Activated T-helper 1 cell treated with Interleukin-2 at 50 U/mL for 16 hours (primary cell): ENCODE results near the gene PPP2R5A.
"Not testable (repeated sequence)": the region's sequence is repeated elsewhere in the genome, so short reads cannot be mapped to it uniquely, and the experiment has no call there.

ENCODE experiments used
- DNase-seq: peaks from one replicate; pipeline ENCODE4 v3.0.0-alpha.2; 2020; ENCODE audit warnings: low read depth

PPP2R5A gene

DNA sequence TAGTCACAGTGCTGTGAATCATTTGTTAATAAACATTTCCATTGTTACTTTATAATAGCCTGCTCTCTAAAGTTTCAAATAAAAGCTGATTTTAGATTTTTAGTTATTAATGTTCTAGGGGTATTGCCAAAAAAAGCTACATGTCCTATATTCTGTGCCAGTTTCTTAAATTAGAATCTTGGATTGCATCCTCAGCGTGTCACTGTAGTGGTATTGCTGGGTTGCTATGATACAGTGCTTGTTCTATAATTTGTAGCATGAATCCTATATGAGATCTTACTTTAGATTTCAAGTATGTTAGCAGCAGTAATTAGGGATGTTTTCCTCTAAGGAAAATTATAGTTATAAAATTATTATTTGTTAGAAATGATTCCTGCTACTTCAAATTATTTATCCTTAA is 16.4 kb downstream of the PPP2R5A start:
- no peak for DNase-seq

DNA sequence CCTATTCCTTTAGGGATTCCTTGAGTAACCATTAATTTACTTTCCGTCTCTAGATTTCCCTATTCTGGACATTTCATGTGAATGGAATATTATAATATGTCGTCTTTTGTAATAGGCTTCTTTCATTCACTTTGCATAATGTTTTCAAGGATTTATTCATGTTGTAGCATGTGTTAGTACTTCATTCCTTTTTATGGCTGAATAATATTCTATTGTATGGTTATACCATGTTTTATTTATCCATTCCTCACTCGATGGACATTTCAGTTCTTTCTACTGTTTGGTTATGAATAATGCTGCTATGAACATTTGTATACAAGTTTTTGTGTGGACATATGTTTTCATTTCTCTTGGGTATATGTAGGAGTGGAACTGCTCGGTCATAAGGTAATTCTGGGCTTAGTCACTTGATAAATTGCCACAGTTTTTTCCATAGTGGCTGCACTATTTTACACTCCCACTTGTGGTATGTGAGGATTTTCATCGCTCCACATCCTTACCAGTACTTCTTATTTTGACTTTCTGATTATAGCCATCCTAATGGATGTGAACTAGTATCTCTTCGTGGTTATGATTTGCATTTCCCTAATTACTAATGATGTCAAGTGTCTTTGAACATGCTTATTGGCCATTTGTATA is 17.7 kb downstream of the PPP2R5A start:
- no peak for DNase-seq

DNA sequence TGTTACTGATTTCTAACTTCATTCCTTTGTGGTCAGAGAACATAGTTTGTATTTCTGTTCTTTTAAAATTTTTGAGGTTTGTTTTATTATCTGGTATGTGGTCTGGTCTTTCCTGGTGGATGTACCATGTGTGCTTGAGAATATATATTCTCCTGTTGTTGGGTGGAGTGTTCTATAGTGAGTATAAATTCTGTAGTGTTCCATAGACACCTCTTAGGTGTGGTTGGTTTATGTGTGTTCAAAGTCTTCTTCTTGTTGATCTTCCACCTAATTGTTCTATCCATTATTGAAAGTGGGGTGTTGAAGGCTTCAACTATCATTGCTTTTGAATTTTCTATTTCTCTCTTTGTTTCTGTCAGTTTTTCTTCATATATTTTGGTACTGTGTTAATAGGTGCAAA is 20.1 kb downstream of the PPP2R5A start:
- no peak for DNase-seq

DNA sequence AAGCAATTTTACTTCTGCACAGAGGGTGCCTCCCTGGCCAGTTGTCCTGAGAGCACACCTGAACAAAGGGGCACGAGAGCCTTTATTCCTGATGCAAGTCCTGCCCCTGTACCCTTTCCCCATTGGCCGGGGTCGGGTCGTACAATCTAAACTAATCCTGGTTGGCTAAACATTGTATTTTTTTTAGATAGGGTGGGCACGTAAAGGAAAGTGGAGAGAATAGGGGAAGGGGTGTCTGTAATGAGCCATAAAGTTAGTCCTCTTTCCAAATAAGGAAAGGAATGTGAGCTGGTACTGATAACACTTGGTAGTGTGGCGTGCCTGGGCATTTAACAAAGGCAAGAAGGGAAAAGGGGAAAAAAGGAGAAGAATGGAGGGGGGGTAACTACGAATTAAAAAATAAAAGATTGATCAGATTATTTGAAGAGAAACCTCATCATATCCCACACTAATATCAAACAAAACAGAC is 20.8 kb downstream of the PPP2R5A start:
- not testable (repeated sequence) for DNase-seq

DNA sequence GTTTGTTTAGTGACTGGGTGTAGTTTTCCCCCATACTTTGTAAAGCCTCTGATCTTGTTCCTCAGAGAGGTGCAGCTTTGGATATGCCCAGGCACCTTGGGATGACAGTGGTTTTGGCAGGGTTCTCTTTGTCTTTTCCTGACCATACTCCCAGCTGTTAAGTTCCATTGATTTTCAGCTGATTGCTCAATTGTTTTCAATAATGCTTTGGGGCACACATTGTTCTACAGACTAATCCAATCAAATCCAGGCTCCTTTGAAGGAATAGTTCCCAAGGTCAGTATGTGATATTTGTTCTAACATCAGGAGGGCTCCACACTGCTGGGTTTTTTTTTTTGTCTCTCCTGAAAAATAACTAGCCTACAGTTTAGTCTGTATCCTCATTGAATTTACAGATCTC is 24.8 kb downstream of the PPP2R5A start:
- DNase-seq, result no peak

DNA sequence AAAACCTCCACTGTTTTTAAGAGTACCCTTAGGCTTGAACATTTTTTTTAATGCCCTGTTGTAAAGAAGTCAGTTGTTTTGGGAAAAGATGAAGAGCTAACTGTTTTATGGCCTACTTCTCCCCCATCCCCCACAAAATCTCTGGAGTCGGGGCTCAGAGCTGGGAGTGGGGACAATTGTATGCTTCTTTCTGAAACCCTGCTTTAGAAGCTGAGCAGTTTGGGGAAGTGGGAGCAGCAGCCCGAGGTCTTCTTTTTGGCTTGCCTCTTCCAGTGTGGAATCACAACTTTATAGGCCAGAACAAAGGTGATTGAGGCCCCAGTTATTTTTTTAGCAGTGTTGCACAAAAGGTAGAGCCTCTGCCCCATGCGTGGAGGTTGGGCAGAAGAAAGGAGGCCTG is 25.2 kb downstream of the PPP2R5A start:
- no peak for DNase-seq

DNA sequence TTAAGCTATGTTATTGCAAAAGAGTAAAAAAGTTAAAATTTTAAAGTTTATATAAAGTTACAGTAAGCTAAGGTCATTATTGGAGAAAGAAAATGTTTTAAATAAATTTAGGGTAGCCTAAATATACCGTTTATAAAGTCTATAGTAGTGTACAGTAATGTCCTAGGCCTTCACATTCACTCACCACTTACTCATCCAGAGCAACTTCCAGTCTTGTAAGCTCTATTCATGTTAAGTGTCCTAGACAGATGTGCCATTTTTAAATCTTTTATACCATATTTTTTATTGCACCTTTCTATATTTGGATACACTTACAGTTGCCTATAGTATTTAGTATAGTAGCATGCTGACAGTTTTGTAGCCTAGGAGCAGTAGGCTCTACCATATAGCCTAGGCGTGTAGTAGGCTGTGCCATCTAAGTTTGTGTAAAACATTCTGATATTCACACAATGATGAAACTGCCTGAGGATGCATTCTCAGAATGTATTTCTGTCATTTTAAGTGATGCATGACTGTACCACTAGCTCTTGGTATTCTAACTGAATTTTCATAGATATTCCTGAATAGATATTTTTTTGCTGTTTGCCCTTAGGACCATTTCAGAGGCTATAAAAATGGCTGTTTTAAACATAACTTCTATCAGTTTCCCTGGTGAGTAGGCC is 26.8 kb downstream of the PPP2R5A start:
- no peak for DNase-seq

DNA sequence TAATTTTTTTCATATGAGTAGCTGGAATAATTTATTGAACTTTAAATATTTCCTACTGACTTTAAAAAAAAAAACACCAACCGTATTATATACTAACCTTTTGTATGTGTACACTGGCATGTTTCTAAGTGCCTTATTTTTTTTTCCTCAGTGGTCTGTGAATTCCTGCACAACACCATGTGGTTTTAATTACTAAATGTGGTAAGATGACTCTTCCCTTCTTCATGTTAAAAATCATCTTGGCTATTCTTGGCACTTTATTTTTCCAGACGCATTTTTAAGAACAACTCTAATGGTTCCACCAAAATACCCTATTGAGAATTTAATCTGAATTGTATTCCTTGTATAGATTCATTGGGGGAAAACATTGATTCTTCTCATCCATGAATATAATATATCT is 28.4 kb downstream of the PPP2R5A start:
- no peak for DNase-seq

DNA sequence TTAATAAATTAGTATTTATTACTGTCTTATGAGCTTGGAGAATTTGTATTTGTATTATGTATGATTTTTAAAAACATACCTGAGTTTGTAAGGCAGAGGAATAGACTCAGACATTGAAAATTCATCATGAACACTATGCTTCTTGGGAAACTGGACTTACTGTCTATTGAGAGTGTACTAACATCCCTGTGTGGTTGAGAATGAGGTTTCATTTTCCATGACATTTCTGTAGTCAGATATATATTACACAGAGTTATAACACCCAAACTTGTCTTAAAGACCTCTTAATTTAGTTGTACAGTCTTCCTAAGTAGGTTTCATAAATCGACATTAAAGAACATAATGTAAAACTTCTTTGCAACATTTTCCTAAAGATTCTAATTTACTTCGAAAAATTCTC is 30.0 kb downstream of the PPP2R5A start:
- no peak for DNase-seq

DNA sequence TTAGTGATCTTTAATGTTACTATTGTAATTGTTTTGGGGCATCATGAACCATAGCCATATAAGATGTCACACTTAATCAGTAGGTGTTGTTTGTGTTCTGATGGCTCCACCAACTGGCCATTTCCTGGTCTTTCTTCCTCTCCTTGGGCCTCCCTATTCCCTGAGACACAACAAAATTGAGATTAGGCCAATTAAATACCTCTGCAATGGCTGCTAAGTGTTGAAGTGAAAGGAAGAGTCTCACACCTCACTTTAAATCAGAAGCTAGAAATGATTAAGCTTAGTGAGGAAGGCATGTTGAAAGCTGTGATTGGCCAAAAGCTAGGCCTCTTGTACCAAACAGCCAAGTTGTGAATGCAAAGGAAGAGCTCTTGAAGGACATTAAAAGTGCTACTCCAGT is 30.7 kb downstream of the PPP2R5A start:
- no peak for DNase-seq

DNA sequence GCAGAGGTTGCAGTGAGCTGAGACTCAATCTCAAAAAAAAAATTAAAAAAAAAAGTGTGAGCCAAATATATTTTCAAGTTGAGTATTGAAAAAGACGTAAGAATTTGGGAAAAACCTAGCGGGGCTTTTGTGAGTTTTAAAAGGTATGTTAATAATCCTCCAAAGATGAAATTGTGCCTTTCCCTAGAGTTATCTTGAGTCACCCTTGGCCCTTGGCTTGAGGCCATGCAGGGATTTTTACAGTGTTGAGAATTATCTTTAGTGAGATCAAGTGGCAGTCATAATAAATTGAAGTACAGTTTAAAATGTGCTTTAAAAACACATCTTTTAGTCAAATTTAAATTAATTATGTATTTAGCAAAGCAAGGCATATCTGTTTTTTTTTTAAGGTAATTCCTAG is 32.7 kb downstream of the PPP2R5A start:
- DNase-seq, result no peak

DNA sequence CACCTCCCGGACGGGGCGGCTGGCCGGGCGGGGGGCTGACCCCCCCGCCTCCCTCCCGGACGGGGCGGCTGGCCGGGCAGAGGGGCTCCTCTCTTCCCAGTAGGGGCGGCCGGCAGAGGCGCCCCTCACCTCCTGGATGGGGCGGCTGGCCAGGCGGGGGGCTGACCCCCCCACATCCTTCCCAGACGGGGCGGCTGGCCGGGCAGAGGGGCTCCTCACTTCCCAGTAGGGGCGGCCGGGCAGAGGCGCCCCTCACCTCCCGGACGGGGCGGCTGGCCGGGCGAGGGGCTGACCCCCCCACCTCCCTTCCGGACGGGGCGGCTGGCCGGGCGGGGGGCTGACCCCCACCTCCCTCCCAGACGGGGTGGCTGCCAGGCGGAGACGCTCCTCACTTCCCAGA is 35.8 kb downstream of the PPP2R5A start:
- DNase-seq, result not testable (repeated sequence)

DNA sequence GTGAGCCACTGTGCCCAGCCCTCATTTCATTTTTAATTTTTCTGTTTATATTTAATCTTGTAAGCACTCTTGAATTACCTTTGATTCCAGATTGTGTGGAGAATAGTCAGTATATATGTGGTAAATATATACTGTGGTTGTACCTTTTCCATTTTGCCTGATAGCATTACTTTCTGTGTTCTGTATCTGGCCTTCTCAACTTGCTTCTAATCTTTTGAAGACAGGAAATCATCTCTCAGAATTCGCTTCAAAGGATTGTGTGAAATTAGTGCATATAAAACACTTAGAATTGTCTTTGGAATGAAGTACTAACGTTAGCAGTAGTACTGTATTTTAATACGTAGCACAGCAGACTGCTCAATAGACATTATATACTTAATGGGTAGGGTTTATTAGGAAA is 37.9 kb downstream of the PPP2R5A start:
- no peak for DNase-seq

DNA sequence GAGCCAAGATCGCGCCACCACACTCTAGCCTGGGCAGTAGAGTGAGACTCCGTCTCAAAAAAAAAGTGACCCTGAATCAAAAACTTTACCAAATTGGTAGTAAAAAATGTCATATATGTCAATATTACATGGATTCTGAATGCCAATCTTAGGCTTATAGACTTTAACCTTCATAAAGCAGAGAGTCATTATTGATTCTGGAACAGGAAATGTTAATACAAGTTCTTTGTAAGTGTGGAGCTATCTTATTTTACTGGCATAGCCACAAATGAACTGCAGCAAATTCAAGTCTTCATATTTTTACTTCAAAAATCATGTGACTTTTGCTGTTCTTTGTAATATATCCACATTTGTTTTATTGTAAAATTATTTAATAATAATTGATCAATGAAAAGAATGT is 41.3 kb downstream of the PPP2R5A start:
- DNase-seq, result no peak

DNA sequence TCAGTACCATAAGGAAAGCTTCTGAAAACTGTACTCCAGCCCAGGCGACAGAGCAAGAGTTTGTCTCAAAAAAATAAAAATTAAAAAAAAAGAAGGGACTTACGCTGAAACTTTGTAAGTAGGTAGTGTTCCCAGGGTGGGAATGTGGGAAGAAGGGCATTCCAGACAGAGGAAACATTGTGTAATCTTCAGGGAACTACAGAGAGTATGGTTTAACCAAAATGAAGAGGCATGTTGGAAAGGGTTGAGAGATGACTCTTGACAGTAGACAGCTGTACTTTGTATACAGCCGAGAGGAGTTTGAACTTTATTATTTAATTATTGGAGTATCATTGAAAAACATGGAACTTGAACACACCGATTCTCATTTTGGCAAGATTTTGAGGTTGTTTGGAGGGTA is 43.0 kb downstream of the PPP2R5A start:
- DNase-seq, result no peak

DNA sequence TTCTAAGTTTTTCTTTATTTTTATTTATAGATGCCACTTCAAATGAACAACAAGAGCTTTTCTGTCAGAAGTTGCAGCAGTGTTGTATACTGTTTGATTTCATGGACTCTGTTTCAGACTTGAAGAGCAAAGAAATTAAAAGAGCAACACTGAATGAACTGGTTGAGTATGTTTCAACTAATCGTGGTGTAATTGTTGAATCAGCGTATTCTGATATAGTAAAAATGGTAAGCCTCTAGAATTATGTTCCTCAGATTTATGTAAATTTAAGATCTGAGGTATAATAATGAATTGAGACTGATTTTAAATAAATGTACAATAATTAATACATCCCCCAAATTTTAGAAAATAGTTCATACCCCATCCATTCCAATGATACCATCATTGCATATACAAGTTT is 43.9 kb downstream of the PPP2R5A start:
- DNase-seq, result no peak

DNA sequence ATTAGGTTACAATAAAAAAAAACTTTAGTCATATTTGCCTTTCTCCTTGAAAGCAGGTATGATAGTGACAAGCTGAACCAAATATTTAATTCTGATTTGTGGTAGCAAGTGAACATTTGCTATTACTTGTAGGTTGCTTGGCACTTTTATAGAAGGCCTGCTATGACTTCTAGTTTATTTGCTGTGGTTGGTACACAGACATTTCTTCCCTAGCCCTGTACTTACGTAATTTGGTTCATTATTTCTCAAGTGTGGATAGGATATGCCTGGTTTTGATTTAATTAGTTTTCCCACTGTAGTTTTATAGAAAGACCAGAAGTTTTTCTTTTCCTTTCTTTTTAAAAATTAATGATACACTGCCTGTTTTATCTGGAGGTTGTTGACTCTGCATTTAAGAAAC is 55.9 kb downstream of the PPP2R5A start:
- no peak for DNase-seq

DNA sequence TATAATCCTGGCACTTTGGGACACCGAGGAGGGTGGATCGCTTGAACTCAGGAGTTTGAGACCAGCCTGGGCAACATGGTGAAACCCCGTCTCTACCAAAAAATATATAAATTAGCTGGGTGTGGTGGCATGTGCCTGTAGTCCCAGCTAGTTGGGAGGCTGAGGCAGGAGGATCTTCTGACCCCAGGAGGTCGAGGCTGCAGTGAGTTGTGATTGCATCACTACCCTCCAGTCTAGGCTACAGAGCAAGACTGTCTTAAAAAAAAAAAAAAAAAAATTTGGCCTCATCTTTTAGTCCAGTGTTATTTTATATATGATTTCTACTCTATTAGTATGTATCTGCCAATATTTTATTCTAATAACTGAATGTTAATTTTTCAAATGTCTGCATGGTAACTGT is 59.7 kb downstream of the PPP2R5A start:
- no peak for DNase-seq

DNA sequence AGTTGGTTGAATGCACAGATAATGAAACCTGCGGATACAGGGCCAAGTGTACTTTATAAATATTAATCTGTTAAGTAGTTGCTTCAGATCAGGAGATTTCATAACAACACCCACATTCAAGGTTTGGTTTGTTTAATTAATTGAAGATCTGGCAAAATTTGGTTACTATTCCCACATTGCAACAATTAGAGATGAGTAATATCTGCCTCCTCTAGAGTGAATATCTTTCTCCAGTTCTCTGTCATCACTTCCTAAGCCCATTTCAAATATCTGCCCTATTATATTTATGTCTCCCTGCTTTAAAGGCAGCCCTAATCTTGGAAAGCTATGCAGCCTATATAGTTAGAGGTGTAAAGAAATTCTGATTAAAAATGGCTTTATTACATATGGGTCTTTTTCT is 61.4 kb downstream of the PPP2R5A start:
- DNase-seq, result no peak

DNA sequence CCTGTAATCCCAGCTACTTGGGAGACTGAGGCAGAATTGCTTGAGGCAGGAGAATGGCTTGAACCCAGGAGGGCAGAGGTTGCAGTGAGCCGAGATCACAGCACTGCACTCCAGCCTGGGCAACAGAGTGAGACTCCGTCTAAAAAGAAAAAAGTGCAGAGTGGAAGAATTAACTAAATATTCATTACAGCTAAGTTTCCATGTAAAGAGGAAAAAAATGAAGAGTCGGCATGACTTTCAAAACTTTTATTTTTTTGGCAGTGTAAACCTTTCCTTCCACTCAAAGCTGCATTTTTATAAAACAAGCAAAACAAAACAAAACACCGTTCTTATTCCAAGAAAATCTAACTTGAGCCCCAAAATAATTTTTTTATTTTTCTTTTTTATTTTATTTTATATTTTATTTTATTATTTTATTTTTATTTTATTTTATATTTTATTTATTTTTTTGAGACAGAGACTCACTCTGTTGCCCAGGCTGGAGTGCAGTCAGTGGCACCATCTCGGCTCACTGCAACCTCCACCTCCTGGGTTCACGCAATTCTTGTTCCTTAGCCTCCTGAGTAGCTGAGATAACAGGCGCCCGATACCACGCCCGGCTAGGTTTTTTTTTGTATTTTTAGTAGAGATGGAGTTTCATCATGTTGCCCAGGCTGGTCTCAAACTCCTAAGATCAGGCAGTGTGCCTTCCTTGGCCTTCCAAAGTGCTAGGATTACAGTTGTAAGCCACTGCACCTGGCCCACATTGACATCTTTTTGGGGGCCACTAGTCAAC is 66.6 kb downstream of the PPP2R5A start:
- no peak for DNase-seq

DNA sequence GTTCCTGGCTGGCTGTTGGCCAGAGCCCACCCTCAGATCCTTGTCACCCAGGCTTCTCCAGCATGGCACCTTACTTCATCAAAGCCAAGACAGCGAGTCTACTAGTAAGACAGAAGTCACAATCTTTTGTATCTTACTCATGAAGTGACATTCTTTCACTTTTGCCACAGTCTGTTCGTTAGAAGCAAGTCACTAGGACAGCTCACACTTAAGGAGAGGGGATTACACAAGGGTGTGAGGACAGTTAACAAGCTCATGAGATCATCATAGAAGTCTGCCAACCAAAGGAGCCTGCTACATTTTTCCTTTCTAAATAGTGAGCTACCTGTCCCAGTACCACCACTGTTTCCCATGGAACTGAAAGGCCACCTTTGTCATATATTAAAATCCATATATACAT is 68.0 kb downstream of the PPP2R5A start:
- no peak for DNase-seq

DNA sequence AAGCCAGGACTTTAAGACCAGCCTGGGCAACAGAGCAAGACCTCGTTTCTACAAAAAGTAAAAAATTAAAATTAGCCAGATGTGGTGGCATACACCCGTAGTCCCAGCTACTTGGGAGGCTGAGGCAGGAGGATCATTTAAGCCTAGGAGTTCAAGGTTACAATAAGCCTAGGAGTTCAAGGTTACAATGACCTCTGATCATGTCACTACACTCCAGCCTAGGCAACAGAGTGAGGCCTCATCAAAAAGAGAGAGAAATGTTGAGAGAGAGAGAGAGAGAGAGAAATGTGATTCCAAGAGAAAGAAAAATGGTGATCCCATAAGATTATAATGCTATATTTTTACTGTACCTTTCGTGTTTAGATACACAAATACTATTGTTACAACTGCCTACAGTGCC is 69.3 kb downstream of the PPP2R5A start:
- DNase-seq, result no peak

DNA sequence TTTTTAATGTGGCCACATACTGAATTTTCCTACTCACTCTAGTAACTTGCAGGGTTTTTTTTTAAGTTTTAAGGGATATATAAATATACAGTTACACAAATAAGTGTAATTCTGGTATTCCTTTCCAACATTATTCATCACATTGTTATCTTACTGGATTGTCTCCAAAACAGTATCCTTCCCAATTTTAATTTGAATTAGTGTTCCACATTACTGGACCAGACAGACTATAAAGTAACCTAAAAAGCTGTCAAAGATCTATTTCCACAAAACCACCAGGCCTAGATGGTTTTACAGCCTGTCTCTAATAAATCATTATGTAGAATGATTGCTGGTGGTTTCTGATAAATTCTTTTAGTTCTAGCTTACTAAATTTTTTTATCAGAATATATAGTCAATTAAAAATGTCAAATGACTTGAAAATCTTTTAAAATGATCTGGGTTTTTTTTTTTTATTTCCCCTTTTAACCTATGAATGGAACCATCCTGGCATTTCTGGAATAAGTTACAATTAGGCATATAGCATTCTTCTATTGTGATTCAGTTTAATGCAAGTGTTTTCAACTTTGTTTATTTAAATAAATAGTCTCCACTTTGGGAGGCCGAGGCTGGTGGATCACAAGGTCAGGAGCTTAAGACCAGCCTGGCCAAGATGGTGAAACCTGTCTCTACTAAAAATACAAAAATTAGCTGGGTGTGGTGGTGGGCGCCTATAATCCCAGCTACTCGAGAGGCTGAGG is 70.2 kb downstream of the PPP2R5A start:
- no peak for DNase-seq
